Inflammatory macrophage treated with lipopolysaccharide for 1 hour (primary cell): Measurements from ENCODE around the gene RNF14.

Source experiments
- DNase-seq, 2 donors: peaks; one replicate each; pipeline ENCODE4 v3.0.0-alpha.2; 2020 to 2022

The RNF14 gene

GRCh38 chr5:141949511-141949910 is 19.4 kb upstream of the RNF14 start:
- peak in 1 of 2 donors; percentile 55 for DNase-seq

DNA sequence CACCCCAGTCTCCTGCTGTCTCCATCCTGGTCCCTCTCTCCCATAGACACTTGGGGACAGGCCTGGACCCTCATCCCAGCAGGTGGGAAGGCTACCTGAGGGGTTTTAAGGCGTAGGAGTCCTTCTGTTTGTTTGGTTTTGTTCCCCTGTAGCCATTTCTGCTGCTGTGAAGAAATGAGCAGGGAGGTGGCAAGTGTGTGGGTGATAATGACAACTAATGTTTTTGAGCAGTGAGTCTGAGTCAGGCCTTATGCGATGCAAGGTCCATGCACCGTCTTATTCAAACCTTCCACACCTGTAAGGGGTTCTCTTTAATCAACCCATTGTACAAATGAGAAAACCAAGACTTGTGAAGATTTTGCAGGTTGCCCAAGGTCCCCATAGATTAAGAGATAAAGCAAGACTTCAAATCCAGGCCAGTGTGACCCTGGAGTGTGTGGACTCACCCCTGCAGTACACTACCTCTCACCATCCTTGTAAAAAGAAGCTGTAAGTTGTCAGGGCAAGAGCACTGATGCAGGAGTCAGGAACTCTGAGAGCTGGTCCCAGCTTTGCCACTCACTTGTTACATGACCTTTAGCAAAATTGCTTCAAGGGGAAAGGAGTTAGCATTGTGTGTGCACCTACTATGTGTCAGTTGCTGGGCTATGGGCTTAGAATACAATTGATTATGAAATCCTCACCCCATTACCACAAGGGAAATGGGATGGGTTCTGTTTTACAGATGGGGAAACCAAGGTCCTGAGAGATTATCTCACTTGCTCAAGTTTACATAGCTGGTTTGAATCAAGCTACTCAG is 18.5 kb upstream of the RNF14 start:
- peak in 1 of 2 donors; percentile 51 for DNase-seq

GRCh38 chr5:141951332-141951781 is 17.5 kb upstream of the RNF14 start:
- DNase-seq: no peak

- no peak for DNase-seq
These were observed 16.9 kb upstream of the RNF14 start for GRCh38 chr5:141952020-141952419.

GRCh38 chr5:141954194-141954593 is 14.7 kb upstream of the RNF14 start:
- peak; percentile 17 to 41 for DNase-seq

DNA sequence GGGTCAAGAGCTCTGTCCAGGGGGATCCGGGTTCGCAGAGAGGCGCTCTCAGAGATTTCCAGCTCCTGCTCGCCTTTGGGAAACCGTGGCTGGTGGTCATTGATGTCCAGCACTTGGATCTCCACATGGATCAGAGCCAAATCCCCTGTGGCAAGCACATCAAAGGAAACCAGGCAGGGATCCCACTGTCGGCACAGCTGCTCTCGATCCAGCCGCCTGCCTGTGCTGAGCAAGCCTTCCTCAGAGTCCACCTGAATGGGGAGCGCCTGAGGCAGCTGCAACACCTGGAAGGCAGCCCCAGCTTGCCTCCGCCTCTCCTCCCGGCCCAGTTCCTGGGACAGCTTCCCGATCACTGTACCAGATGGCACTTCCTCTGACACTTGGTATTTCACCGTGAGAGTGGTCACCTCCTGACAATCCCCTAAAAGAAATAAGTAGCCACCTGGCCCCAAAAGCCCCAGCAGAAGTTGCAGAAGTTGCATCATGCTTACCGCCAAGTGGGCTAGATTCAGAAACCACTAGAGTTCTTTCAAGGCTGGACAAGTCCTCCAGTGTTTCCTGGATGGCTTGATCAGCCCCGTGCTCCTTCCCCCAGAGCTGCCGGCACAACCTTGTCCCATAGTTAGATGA is 11.4 kb upstream of the RNF14 start:
- peak in 1 of 2 donors; percentile 8 for DNase-seq

DNA sequence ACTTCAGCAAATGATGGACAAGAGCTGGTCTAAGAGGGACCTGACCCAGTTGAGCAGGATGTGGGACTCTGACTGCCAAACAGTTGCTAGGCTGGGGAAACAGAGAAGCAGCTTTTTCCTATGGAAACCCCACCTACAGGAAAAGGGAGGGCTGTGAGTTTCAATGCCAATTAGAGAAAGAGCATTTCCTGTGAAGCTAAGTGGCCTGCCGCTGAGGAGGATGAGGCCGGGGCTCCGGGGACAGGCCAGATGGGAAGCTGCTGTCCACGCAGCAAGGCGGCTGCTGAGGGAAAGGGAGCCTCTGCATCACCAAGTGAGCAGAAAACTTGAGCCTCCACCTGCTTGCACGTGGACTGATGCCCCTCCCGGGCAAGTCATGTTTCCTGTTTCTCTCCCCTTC is 10.8 kb upstream of the RNF14 start, which contains the start of gene PCDH12:
Gene PCDH12, minus strand, starts transcription at position 90 of the 400 bp plus-strand sequence. CDS start 351 bp downstream, outside the sequence.
- peak; percentile 35 to 38 for DNase-seq

- DNase-seq: peak; percentile 89 to 94
These were observed 10.2 kb upstream of the RNF14 start for GRCh38 chr5:141958546-141959172.

DNA sequence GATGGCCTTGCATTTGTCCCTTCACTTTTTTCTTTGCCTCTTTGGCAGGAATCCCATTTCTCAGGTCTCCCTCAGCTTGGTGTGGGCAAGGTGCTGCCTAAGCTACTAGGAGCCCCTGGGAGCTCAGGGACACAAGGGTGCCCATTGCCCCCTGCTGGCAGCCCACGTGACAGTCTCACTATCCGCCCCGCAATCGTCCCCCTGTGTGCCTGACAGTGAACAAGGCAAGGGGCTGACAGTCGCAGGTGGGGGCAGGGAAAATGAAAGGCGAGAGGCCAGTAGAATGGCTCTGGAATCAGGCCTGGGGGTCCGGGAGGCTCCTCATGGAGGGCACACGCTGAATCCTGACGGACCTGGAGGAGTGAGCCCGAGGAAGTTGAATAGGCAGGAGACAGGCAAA is 8.9 kb upstream of the RNF14 start:
- DNase-seq: no peak

DNA sequence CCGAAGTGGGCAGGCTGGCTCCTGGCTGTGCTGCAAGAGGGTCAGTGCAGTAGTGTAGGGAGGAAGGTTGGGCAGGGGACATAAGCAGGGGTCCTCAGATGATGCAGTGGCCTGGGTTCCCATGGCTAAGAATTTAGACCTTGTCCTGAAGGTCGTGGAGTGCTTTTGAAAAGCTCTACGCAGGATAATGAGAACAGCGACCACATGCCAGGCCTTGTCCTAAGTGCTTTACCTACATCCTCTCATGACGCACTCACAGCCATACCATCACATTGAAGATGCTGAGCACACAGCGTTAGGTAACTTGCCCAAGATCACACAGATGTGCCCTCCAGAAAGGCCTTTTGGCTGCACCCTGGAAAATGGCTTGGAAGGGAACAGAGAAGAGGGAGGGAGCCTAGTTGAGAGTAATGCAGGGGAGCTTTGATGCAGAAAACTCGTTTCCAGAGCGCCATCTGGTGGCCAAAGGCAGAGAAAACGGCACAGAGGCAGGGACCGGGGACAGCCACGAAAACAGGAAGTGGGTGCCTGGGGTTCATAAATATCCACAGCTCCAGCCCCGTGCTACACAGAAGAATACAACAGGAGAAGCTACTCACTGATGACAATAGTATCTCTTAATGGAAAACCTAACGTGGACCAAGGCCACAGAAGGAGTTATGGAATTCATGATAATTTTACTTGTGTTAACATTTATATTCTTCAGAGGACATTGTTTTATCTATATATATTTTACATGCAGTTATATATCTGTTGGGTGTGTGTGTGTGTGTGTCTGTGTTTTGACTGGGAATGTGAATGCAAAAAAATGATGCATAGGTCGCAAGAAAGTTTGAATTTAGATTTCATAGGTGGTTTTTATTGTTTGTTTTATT is 8.2 kb upstream of the RNF14 start:
- peak; percentile 82 to 99 for DNase-seq

DNA sequence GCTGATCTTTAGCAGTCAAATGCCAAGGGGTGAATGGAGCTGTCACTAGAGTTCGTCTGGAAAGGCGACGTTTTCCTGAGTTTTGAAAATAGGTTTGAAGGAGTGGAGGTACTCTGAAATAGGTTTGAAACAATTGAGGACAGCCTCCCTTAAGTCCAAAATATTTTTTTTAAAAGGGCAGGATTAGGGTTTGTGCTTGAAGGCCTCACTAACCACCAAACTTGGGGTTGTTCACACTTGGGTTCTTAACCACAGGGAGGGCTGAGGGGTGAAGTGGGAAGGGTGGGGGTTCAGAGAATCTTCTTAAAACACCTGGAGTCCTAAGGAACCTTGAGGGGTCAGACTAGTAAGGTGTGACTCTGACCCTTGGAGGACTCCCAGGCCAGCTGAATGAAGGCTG is 7.4 kb upstream of the RNF14 start:
- DNase-seq: no peak

GRCh38 chr5:141963701-141964100 is 5.2 kb upstream of the RNF14 start:
- DNase-seq: no peak

GRCh38 chr5:141965071-141965470 is 3.8 kb upstream of the RNF14 start:
- DNase-seq: no peak

GRCh38 chr5:141966275-141966962 is 2.5 kb upstream of the RNF14 start:
- DNase-seq: no peak

DNA sequence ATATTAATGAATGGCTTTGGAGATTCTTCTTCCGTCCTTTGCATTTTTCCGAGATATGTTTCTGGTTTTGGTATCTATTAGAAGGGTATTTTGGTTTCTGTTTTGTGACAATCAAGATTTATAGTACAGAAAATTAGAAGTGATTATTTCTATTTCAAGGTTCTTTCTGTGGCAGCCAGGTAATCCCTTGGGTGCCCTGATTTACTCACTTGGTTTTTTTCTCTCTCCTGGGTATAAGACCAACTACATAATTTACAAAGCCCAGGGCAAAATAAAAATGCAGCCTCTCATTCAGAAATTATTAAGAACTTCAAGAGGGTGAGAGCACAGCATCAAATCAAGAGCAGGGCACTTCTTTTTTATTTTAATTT is 2.0 kb upstream of the RNF14 start:
- DNase-seq: no peak

DNA sequence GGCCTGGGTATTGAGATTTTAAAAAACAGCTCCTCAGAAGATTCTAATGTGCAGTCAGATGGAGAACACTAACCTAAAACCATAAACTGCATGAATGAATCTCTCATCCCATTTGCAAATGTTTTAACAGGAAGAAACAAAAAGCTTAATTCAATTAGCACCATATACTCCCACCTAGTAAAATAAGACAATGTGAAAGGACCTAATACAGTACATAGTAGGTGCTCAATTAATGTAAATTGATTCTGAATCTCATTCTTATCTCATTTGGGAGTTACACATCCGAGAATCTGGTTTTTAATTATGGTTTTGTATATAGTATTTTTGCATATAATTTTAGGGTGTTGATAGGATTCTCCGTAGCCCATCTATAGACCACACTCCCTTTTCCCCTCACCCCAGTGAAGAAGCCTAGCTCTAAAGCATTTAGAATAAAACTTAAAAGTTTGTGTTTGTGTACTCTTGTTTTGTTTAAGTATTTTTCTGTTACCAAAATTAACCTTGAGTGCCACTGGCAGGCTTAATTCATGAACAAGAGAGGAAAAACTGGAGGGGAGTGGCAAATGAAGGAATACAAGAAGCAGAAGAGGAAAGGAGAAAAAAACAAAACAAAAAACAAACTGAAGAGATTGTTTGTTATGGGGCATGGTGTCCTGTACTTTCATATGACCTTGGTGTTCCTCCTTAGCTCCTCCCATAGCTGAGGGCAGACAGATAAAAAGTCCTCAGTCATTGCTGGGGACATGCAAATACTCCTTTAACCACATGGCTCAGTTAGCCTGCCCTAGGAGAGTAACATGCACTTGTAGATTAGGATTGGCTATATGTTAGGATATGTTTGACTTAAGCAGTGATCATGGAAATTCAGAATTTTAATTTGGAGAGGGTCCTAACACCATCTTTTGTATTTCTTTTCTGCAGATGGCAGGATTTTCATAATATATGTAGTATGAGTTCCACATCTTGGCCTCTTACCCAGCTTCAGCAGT is 1.2 kb downstream of the RNF14 start:
- peak; percentile 62 to 82 for DNase-seq

DNA sequence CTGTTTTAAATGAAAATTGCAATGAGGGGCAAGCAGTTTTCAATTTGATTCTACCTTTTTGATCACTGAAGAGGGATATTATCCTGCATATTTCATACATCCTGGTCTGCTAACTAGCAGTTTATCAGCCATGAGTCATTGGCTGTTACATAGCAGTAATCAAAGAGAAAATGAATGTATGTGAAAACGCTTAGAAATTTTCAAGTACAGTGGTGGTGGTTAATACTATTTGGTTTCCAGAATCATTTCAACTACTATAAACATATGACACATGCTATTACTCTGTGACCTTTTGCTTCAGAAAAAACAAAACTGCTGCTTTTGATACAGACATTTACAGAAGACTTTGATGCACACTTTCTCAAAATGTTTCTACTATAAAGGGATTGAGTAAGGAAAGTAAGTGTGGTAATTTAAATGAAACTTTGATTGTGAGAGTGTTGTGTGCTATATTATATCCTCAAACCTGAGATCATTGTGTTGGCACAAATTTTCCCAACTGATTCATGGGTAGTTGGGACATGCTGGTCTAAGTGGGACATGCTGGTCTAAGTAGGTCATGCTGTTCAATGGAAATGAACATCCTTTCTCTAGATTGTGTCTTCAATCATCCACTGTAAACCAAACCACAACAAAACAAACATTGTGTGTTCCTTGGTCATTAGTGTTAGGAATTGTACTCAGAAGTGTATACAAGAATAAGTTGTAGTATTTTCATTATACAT is 5.1 kb downstream of the RNF14 start:
- no peak for DNase-seq

GRCh38 chr5:141976176-141976575 is 7.3 kb downstream of the RNF14 start:
- DNase-seq: no peak

DNA sequence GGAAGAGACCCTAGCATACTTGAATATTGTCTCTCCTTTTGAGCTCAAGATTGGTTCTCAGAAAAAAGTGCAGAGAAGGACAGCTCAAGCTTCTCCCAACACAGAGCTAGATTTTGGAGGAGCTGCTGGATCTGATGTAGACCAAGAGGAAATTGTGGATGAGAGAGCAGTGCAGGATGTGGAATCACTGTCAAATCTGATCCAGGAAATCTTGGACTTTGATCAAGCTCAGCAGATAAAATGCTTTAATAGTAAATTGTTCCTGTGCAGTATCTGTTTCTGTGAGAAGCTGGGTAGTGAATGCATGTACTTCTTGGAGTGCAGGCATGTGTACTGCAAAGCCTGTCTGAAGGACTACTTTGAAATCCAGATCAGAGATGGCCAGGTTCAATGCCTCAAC is 9.5 kb downstream of the RNF14 start:
- no peak for DNase-seq

DNA sequence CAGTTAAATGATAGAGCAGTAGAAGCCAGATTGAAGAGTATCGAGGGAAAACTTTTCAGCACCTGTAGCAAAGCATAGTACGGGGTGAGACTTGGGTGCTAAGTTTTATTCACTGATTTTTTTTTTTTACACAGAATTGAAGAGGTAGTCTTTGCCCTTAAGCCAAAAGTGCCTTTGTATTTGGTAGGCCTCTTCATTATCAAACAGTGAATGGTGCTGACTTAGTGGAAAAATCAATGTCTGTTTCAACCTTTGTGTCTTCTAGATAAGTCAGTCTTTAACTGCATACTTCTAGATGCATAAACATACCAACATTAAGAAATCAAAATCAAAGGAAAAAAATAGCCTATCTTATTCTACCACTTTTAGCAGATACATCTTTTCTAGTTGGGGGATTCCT is 13.7 kb downstream of the RNF14 start:
- DNase-seq: no peak
